Fibroblast of skin of right quadriceps (primary cell): ENCODE data around the gene NFATC3.
A peak's percentile ranks its signal among the peaks of the same experiment; 100 is the strongest.
"Not testable (repeated sequence)": the region's sequence is repeated elsewhere in the genome, so short reads cannot be mapped to it uniquely, and the experiment has no call there.

Experiments used
- DNase-seq: peaks from one replicate; pipeline ENCODE4 v3.0.0-alpha.2; 2013

The NFATC3 gene

DNA sequence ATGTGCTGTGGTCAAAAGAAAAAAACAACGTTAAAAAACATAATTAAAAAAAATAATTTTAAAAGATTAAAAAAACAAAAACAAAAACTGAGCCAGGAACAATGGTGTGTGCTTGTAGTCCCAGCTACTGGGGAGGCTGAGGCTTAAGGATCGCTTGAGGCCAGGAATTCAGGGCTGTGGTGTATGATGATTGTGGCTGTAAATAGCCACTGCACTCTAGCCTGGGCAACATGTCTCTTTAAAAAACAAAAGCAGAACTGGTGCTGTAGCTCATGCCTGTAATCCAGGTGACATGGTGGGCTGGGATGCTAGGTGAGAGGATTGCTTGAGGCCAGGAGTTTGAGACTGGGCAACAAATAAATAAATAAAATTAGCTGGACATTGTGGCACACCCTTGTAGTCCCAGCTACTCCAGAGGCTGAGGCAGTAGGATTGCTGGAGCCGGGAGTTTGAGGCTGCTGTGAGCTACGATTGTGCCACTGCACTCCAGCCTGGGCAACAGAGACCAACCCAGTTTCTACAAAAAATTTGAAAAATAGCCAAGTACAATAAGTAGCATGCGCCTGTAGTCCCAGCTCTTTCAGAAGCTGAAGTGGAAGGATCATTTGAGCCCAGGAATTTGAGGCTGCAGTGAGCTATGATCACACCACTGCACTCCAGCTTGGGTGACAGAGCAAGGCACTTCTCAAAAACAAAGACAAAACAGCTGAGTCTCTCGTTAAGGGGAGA is 43.6 kb downstream of the NFATC3 start:
- DNase-seq, result peak; percentile 14

DNA sequence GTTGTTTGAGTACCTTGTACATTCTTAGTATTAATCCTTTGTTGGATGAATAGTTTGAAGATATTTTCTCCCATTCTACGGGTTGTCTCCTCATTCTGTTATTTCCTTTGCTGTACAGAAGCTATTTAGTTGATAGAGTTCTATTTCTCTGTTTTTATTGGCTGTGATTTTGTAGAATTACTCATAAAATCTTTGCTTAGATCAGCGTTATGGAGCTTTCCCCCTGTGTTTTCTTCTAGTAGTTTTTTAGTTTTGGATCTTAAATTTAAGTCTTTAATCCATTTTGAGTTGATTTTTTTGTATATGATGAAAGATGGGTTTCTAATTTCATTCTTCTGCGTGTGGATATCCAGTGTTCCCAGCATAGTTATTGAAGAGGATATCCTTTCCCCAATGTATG is 45.4 kb downstream of the NFATC3 start:
- DNase-seq, result no peak

DNA sequence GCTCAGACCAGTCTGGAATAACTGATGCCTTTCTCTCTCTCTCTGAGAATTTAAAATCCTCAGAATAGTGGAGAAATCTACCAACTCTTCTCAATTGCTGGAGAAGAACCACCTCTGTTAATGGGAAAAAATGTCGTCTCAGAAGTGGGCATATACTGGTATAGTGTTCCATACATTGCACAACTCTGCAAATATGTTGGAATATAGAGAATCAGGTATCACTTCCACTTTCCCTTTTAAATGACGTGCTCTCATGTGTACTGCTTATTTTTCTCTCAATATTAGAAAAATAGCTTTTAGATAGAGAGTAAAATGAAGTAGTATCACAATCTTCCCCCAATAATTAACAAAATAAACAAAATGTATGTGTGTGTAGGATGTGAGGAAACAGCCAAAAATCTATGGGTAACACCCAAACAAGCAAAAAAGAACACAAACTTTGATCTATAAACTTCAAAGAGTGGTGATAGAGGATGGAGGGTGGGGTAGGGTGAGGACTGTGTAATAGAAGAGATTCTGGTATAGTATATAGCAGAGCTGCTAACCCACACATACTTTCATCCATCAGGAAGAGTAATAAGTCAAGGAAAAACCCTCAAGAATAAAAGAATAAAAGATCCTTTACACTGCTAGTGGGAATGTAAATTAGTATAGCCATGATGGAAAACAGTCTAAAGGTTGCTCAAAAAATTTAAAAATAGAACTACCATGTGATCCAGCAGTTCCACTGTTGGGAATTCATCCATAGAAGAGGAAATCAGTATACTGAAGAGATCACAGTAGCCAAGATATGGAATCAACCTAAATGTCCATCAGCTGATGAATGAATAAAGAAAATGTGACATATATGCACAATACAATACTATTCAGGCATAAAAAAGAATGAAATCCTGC is 46.9 kb downstream of the NFATC3 start:
- DNase-seq, result no peak

DNA sequence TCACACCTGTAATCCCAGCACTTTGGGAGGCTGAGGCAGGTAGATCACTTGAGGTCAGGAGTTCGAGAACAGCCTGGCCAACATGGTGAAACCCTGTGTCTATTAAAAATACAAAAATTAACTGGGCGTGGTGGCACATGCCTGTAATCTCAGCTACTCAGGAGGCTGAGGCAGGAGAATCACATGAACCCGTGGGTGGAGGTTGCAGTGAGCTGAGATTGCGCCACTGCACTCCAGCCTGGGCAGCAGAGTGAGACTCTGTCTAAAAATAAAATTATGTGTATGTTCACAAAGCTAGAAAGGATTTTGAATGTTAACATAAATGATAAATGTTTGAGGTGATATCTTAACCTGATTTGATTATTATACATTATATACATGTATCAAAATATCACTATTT is 47.8 kb downstream of the NFATC3 start:
- not testable (repeated sequence) for DNase-seq

DNA sequence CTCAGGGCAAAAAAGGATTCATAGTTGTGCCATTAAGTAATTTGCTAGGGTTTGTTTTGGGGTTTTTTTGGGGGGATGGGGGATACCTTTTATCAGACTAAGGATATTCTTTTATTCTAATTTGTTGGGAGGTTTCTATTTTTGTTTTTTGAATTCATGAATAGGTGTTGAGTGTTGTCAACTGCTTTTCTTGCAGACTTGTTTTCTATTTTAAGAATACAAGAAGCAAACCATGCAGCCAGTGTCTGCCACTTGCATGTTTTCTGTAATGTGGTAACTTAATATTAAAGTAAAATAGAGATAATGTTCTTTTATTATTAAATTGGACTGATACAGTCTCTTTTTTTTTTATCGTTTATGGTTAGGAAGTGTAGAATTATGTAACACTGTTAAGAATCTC is 49.5 kb downstream of the NFATC3 start:
- no peak for DNase-seq

DNA sequence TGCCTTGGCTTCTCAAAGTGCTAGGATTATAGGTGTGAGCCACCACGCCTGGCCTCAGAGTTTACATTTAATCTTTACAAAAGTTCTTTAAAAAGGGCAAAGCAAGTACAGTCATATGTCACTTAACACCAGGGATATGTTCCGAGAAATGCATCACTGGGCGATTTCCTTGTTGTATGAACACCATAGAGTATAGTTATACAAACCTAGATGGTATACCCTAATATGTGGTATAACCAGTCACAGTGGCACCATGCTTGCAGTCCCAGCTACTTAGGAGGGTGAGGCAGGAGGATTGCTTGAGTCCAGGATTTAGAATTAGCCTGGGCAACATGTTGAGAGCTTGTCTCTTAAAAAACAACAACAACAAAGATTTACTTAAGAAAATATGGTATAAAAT is 51.3 kb downstream of the NFATC3 start:
- DNase-seq, result no peak

DNA sequence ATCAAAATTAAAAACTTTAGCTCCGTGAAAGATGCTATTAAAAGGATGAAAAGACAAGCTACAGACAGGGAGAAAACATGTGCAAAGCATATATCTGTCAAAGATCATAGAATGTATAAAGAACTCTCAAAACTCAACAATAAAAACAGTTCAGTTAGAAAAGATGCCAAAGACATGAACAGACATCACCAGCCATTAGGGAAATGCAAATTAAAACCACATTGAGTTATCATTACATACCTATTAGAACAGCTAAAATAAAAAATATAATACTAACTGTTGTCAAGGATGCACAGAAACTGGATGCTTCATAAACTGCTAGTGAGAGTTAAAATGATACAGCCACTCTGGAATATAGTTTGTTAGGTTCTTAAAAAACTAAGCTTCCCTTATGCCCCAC is 58.8 kb downstream of the NFATC3 start:
- DNase-seq, result peak; percentile 17

DNA sequence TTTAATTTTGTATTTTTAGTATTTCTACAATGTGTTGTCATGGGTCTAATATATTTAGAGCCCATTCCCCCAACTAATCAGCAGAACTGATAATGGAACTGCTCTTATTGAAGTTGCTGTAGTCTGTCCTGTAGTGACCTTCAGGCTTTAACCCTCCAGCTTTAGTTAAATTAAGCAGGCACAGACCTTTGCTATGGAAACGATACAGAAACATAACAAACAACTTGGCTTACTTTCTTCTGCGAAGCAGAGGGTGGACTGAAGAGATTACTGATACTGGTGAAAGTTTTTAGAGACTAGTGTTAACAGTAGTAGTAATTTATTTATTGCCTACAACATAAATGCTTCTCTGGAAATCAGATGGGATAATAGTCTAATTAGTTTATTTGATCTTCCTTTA is 61.4 kb downstream of the NFATC3 start:
- DNase-seq, result peak; percentile 14

DNA sequence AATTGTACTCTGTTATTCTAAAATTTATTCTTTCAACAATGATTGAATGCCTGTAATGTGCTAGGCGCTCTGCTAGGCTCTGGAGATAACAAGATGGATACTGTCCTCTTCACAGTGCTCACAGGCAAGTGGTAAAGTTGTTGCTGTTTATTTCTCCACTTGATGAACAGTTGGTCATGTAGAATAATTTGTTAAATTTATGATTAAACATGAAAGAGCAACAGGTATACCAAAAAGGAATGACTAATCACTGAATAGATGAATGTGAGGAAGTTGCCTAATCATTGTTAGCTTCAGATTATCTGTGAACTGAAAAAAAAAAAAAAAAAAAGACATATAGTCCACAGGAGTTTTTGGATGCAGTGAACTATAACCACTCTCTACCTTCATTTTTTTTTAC is 62.3 kb downstream of the NFATC3 start:
- DNase-seq, result no peak

DNA sequence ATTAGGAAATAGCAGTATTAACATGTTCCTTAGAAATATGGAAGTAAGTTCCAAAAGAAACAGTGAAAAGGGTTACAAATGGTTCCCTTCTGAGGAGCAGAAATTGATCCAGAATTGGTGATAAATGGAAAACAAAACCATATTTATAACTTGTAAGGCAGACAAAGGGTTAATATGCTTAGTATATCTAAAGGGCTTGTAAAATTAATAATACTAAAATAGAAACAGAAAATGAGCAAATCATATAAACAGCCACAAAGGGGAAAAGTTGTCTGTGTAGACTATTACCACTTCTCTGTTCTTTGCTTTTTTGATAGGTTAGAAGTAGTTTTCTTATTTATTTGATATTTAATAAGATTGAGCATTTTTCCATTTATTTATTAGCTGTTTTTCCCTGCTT is 64.4 kb downstream of the NFATC3 start:
- no peak for DNase-seq

DNA sequence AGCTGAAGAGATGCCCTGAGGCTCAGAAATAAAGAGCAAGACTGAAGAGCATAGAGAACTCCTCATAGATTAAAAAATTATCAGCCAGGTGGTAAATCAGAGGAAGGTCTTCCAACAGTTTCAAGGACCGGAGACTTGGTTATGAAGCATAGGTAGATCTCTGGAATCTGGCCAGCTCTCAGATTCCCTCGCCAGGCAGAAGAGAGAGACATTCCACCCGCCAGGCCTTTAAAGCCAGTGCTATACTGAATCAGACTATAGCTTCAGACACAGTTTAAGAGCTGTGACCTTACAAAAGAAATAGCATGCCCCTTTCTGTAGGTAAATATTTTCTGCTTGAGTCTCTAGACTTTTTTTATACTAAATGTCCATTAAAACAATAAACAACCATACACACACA is 70.3 kb downstream of the NFATC3 start:
- DNase-seq, result no peak

DNA sequence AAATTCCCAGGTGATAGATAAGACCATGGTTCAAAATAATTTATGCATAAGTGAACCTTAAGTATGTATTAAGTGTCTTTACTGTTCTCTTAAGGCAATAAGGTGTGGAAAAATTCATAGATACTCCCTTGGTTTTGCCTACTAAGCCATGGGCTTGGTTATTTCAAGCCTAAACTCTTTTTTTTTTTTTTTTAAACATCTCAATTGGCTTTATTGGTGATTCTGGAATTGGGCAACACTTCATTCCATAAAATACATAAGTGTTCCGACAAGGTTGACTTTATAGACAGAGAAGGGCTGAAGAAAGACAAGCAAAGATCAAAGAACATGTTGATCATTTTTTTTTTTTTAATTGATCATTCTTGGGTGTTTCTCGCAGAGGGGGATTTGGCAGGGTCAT is 77.2 kb downstream of the NFATC3 start:
- DNase-seq, result no peak

DNA sequence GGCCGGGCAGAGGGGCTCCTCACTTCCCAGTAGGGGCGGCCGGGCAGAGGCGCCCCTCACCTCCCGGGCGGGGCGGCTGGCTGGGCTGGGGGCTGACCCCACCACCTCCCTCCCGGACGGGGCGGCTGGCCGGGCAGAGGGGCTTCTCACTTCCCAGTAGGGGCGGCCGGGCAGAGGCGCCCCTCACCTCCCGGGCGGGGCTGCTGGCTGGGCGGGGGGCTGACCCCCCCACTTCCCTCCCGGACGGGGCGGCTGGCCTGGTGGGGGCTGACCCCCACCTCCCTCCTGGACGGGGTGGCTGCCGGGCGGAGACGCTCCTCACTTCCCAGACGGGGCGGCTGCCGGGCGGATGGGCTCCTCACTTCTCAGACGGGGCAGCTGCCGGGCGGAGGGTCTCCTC is 78.1 kb downstream of the NFATC3 start:
- DNase-seq, result not testable (repeated sequence)

DNA sequence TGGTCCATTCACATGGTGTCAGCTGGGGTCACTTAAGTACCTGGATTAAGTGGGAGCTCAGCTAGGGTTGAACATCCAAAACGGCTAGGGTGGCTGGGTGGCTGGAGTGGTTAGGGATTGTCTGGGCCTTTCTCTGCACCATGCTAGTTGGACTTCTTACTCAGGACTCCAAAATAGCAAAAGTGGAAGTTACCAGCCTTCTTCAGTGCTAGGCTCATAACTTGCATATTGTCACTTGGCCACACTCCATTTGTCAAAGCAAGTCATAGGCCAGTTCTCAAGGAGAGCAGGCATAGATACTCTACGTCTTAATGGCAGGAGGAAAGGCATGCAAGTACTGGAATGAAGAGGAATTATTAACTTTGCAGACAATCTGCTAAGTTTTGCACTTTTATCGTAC is 81.1 kb downstream of the NFATC3 start:
- DNase-seq, result no peak

DNA sequence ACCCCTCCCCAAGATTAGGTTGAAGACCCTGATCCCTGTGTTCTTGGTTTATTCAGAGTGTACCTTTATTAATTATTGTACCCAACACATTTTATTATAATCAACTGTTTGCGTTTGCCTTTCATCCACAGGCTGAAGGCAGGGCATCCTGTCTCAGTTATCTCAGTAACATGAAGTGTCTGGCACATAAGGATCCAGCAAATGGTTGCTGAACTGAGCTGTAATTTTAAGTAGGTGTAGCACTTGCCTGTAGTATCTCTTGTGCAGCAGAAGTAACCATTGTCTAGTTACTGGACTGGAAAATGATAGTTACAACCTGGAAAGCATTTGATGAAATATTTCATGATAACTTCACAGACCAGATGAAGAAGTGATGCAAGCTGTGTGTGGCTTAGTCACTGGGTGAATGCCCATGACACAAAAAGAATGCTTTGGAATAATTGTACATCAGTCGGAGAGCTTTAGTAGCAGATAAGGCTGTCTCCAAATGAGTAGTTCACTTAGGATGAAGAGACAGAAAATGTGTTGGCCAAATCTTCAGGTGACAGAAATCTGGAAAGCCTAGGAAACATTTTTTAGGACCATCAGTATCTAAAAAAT is 94.1 kb downstream of the NFATC3 start:
- DNase-seq, result no peak

DNA sequence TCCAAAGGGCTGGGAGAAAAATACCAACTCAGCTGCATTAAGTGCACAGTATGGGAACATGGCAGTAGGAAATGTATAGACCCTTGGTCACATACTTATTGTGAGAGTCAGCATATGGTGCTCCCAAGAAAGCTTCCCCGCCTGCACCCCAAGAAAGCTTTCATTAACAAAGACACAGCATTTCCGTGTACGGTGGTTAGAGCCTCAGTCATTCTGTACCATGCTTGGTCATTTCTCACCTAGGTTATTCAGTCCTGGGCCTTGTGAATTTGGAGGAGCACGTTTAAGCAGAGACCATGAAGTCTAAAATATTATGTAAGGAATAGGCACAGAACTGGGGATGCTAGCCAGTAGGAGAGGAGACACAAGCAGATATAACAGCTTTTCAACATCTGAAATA is 94.7 kb downstream of the NFATC3 start:
- no peak for DNase-seq

DNA sequence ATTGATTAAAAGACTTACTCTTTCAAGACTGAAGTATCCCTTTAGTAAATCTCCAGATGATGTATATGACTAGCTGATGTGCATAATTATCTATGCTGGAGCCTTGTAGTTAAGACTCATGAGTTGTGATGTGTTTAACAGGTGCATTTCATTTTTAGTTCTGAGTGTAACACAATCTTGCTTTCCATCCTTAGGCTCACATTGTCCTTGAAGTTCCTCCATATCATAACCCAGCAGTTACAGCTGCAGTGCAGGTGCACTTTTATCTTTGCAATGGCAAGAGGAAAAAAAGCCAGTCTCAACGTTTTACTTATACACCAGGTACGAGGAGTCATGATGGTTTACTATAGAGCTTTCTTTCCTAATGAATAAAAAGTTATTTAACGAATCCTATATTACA is 97.9 kb downstream of the NFATC3 start:
- DNase-seq, result no peak

DNA sequence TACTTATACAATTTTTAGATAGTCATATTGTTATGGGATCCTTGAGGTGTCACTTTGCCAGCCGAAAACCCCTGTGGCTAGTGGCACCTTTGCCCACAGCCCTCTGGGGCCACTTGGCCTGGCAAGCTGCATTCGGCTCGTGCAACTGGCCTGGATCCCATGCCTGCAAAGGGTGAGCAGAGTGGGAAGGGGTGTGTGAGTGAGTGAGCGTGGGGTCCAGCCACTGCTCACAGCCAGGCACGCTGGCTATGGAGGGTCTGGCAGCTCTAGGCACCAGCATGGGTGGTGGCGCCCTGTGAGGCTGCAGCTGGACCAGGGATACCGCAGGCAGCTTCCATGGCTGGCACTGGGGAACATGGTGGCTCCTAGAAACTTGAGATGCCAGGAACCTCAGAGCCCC is 101.7 kb downstream of the NFATC3 start:
- DNase-seq, result no peak

DNA sequence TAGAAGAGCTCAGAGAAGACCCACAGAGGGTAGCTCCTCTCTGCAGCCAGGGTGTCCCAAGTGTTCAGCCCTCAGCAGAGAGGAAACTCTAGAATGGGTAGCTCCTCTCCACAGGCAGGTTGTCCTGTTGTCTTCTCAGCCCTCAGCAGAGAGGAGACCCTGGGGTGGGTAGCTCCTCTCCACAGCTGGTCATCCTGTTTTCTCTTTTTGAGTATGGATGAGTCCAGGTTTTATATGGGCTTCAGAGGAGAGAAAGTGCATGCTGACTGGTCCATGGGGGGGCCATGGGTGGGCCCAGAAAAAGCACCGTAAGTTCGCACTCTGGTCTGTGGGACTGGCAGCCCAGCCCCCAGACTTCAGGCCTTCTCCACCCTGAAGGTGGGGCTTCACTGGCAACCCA is 102.3 kb downstream of the NFATC3 start:
- no peak for DNase-seq

DNA sequence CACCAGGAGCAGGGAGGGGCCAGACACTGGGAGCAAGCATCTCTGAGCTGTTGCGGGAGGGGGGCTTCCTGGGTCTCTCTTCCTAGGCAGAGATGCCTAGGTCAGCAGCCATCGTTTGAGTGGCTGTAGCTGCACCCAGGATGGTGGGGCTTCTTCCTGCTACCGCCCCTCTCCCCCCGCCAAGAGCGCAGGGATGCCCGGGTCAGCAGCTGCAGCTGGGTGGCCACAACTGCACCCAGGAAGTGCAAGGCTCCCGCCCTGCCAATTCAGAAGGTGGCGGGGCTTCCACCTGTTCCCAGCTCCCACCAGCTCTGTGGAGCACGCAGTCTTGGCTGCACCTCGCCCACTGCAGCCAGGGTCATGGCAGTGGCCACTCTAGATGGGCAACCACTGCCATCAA is 103.0 kb downstream of the NFATC3 start:
- DNase-seq, result no peak

DNA sequence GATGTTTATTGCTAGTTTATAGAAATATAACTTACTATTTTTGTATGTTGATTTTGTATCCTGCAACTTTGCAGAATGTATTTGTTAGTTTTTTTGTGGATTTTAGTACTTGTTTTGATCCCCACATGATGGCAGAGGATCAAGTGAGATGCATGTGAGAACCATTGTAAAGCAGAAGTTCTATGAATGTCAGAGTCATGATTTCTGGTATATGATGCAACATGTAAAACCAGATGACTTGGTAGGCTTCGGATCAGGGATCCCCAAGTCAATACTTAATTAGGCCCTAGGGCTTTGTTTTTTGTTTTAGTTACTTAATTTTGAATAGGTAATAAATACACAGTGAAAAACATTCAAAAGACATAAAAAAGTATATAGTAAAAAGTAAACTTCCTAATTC is 104.9 kb downstream of the NFATC3 start:
- DNase-seq, result no peak

DNA sequence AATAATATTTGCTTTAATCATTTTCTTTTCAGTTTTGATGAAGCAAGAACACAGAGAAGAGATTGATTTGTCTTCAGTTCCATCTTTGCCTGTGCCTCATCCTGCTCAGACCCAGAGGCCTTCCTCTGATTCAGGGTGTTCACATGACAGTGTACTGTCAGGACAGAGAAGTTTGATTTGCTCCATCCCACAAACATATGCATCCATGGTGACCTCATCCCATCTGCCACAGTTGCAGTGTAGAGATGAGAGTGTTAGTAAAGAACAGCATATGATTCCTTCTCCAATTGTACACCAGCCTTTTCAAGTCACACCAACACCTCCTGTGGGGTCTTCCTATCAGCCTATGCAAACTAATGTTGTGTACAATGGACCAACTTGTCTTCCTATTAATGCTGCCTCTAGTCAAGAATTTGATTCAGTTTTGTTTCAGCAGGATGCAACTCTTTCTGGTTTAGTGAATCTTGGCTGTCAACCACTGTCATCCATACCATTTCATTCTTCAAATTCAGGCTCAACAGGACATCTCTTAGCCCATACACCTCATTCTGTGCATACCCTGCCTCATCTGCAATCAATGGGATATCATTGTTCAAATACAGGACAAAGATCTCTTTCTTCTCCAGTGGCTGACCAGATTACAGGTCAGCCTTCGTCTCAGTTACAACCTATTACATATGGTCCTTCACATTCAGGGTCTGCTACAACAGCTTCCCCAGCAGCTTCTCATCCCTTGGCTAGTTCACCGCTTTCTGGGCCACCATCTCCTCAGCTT is 105.8 kb downstream of the NFATC3 start:
- DNase-seq, result peak; percentile 18

DNA sequence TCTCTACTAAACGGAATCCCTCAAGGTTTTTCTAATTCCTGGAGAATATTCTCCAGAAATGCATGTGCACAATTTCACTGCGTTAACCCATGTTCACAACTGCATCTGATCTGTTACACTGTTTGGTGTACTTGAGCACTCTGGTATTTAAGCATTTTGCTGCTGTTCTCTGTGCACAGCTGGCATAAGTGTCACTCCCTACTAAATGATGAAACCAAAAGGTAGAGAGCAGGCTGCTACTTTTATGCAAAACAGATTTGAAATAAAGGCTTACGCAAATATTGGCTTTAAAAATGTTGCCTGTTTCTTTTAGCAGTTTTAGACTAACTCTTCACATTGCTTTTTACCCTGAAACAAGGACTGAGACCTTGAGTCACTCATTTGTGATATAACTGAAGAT is 109.1 kb downstream of the NFATC3 start:
- DNase-seq, result no peak
